Loucy (cell line): ENCODE data around the gene PCBD1.

Source experiments
- H2AFZ ChIP-seq: fragments of 200-600 bp; sonication (generic); 2 replicates; pipeline ENCODE4 v1.6.0; 2016; ENCODE audit warnings: antibody characterized with exemption, mild to moderate bottlenecking, low read length, moderate library complexity
- H3F3A ChIP-seq: fragments of 200-600 bp; 2 replicates; pipeline ENCODE4 v1.6.0; 2016; ENCODE audit warnings: antibody characterized with exemption, low read depth, mild to moderate bottlenecking
- H3K27me3 ChIP-seq: fragments of 200-600 bp; sonication (generic); 2 replicates; pipeline ENCODE4 v1.6.1; 2014; ENCODE audit warnings: low read length, mild to moderate bottlenecking; ENCODE audit not compliant: insufficient read depth, poor library complexity, severe bottlenecking
- H3K36me3 ChIP-seq: fragments of 200-600 bp; sonication (generic); 2 replicates; pipeline ENCODE4 v1.6.1; 2016; ENCODE audit warnings: low read length; ENCODE audit not compliant: insufficient read depth
- H3K4me1 ChIP-seq: fragments of 200-600 bp; sonication (generic); 2 replicates; pipeline ENCODE4 v1.5.1; 2014; ENCODE audit warnings: low read length, mild to moderate bottlenecking; ENCODE audit not compliant: insufficient read depth, poor library complexity, severe bottlenecking
- H3K4me2 ChIP-seq: fragments of 200-600 bp; sonication (generic); 2 replicates; pipeline ENCODE4 v1.6.0; 2014; ENCODE audit warnings: antibody characterized with exemption, low read length, low read depth, mild to moderate bottlenecking; ENCODE audit not compliant: poor library complexity, severe bottlenecking
- H3K4me3 ChIP-seq: fragments of 200-600 bp; sonication (generic); 2 replicates; pipeline ENCODE4 v1.5.1; 2014; ENCODE audit warnings: low read length, mild to moderate bottlenecking, mixed read lengths; ENCODE audit not compliant: poor library complexity, severe bottlenecking
- H3K79me2 ChIP-seq: fragments of 200-600 bp; sonication (generic); 2 replicates; pipeline ENCODE4 v1.6.1; 2014; ENCODE audit warnings: low read length; ENCODE audit not compliant: insufficient read depth
- H3K9ac ChIP-seq: fragments of 200-600 bp; sonication (generic); 2 replicates; pipeline ENCODE4 v1.6.0; 2014; ENCODE audit warnings: mild to moderate bottlenecking, low read depth, low read length, moderate library complexity; ENCODE audit not compliant: poor library complexity, severe bottlenecking
- H3K9me2 ChIP-seq: fragments of 200-600 bp; sonication (generic); replicated peaks from 2 replicates; pipeline ENCODE4 v1.6.1; 2016; ENCODE audit warnings: low read depth, low read length, mixed read lengths
- H3K9me3 ChIP-seq: fragments of 200-600 bp; sonication (generic); 2 replicates; pipeline ENCODE4 v1.6.1; 2014; ENCODE audit warnings: mild to moderate bottlenecking, antibody characterized with exemption, low read length, low read depth; ENCODE audit not compliant: insufficient read depth
- H4K20me1 ChIP-seq: fragments of 200-600 bp; sonication (generic); 2 replicates; pipeline ENCODE4 v1.6.0; 2014; ENCODE audit warnings: antibody characterized with exemption, low read length, mild to moderate bottlenecking; ENCODE audit not compliant: insufficient read depth, poor library complexity, severe bottlenecking
- EZH2phosphoT487 ChIP-seq: fragments of 200-600 bp; IDR thresholded peaks from 2 replicates; pipeline ENCODE4 v1.6.1; 2018; ENCODE audit warnings: antibody characterized with exemption, mild to moderate bottlenecking, moderate library complexity, borderline replicate concordance
- TF ChIP-seq, protein P1 (sequence below): fragments of 200-600 bp; sonication (generic); conservative IDR thresholded peaks from 2 replicates; pipeline ENCODE4 v1.5.1; 2014; ENCODE audit warnings: mild to moderate bottlenecking, antibody characterized with exemption, low read length

PCBD1 gene

DNA sequence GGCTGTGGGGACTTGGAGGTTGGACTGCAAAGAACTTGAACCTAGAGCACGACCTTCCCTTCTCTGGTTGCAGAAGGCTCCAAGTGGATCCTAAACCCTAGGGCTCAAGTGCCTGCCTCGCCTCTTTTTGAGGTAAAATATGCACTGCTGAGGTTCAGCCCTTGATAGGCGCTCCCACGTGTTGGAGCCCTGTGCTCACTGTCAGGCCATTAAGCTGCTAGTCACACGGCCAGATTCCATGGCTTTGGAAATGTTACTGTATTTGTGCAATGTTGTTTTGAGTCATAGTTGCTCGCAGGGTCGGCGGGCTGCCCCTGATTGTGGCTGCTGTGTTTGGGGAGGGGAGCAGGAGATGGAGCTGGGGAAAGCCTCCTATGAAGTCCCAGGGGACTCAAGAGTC lies 39.8 kb upstream of the PCBD1 start:
- Histone ChIP-seq H3K79me2 (no peaks in the 10 kb centered on the region), H3K4me3 (no peak overlapping the region), H3K9ac (no peak overlapping the region), H3F3A (no peaks in the 10 kb centered on the region), H3K27me3 (no peaks in the 10 kb centered on the region), H3K9me3 (no peaks in the 10 kb centered on the region), H3K9me2 (no peaks in the 10 kb centered on the region), H2AFZ (no peak overlapping the region), H3K36me3 (no peaks in the 10 kb centered on the region), H4K20me1 (no peaks in the 10 kb centered on the region), H3K4me2 (no peak overlapping the region), H3K4me1 (peaks cover 12% of the 10 kb centered on the region)
- TF ChIP-seq, protein P1, sequence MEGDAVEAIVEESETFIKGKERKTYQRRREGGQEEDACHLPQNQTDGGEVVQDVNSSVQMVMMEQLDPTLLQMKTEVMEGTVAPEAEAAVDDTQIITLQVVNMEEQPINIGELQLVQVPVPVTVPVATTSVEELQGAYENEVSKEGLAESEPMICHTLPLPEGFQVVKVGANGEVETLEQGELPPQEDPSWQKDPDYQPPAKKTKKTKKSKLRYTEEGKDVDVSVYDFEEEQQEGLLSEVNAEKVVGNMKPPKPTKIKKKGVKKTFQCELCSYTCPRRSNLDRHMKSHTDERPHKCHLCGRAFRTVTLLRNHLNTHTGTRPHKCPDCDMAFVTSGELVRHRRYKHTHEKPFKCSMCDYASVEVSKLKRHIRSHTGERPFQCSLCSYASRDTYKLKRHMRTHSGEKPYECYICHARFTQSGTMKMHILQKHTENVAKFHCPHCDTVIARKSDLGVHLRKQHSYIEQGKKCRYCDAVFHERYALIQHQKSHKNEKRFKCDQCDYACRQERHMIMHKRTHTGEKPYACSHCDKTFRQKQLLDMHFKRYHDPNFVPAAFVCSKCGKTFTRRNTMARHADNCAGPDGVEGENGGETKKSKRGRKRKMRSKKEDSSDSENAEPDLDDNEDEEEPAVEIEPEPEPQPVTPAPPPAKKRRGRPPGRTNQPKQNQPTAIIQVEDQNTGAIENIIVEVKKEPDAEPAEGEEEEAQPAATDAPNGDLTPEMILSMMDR, result no peak

- H3K36me3 ChIP-seq, result no peaks in the 10 kb centered on the region
- H3K9me3 ChIP-seq, result no peaks in the 10 kb centered on the region
- H3K9me2 ChIP-seq, result no peaks in the 10 kb centered on the region
- H3K79me2 ChIP-seq, result no peaks in the 10 kb centered on the region
- H3K4me3 ChIP-seq, result no peak overlapping the region
- no peak overlapping the region for H3K9ac ChIP-seq
- no peak overlapping the region for H3K4me2 ChIP-seq
- H3K27me3 ChIP-seq, result no peaks in the 10 kb centered on the region
- H3F3A ChIP-seq, result no peaks in the 10 kb centered on the region
- no peak overlapping the region for H2AFZ ChIP-seq
- H3K4me1 ChIP-seq, result peaks cover 12% of the 10 kb centered on the region
- no peaks in the 10 kb centered on the region for H4K20me1 ChIP-seq
- TF ChIP-seq, protein P1, result no peak
- TF ChIP-seq EZH2phosphoT487, result no peak
These were observed 39.0 kb upstream of the PCBD1 start for GRCh38 chr10:70927189-70927943.

- no peak overlapping the region for H3K4me2 ChIP-seq
- H3K4me3 ChIP-seq, result no peak overlapping the region
- H2AFZ ChIP-seq, result no peak overlapping the region
These were observed 38.0 kb upstream of the PCBD1 start for GRCh38 chr10:70926226-70927000.

More at GRCh38 chr10:70926226-70927000, 38.0 kb upstream of the PCBD1 start:
- Histone ChIP-seq H3K9me3 (no peaks in the 10 kb centered on the region), H3F3A (no peaks in the 10 kb centered on the region), H3K27me3 (no peaks in the 10 kb centered on the region), H3K9ac (no peak overlapping the region), H3K36me3 (no peaks in the 10 kb centered on the region), H3K9me2 (no peaks in the 10 kb centered on the region), H3K4me1 (peaks cover 12% of the 10 kb centered on the region), H4K20me1 (no peaks in the 10 kb centered on the region), H3K79me2 (no peaks in the 10 kb centered on the region)
- TF ChIP-seq EZH2phosphoT487, result no peak
- TF ChIP-seq, protein P1, result no peak
